ENCODE data around the gene CENPX. TPM values are rescaled to one million over a fixed set of nuclear protein-coding genes. Genes with fewer than 3 reads are reported as not detected.

Gene CENPX
- total RNA-seq, 1 experiment from 2014 or later: 162 TPM

GRCh38 chr17:82017612-82018151 is 5.0 kb downstream of the CENPX start:
- DNase-seq (ENCODE audit: low read depth): no peak
- in situ Hi-C loops (cut with HindIII; ENCODE audit: low pct_unique_long_range_greater_than_20kb, low sequenced_read_pairs): no loop called here

GRCh38 chr17:82016875-82017459 is 5.7 kb downstream of the CENPX start:
- no peak for DNase-seq (ENCODE audit: low read depth)
- in situ Hi-C loops (cut with HindIII; ENCODE audit: low pct_unique_long_range_greater_than_20kb, low sequenced_read_pairs): no loop called here

GRCh38 chr17:82016061-82016874 is 6.4 kb downstream of the CENPX start:
- no peak for DNase-seq (ENCODE audit: low read depth)
- in situ Hi-C loops (cut with HindIII; ENCODE audit: low pct_unique_long_range_greater_than_20kb, low sequenced_read_pairs): no loop called here

- in situ Hi-C loops (cut with HindIII; ENCODE audit: low pct_unique_long_range_greater_than_20kb, low sequenced_read_pairs): no loop called here
- no peak for DNase-seq (ENCODE audit: low read depth)
Observed at GRCh38 chr17:82015311-82015971, 7.2 kb downstream of the CENPX start.

- in situ Hi-C loops (cut with HindIII; ENCODE audit: low pct_unique_long_range_greater_than_20kb, low sequenced_read_pairs): no loop called here
- DNase-seq (ENCODE audit: low read depth): no peak
Observed at GRCh38 chr17:82014971-82015310, 7.7 kb downstream of the CENPX start.

GRCh38 chr17:82014432-82014831 is 8.2 kb downstream of the CENPX start:
- in situ Hi-C loops (cut with HindIII; ENCODE audit: low pct_unique_long_range_greater_than_20kb, low sequenced_read_pairs): no loop called here

GRCh38 chr17:82013772-82014321 is 8.8 kb downstream of the CENPX start:
- in situ Hi-C loops (cut with HindIII; ENCODE audit: low pct_unique_long_range_greater_than_20kb, low sequenced_read_pairs): no loop called here
- DNase-seq (ENCODE audit: low read depth): no peak

More at GRCh38 chr17:82014432-82014831, 8.2 kb downstream of the CENPX start:
- DNase-seq (ENCODE audit: low read depth): no peak

- no peak for DNase-seq (ENCODE audit: low read depth)
- in situ Hi-C loops (cut with HindIII; ENCODE audit: low pct_unique_long_range_greater_than_20kb, low sequenced_read_pairs): no loop called here
Observed at GRCh38 chr17:82013341-82013740, 9.3 kb downstream of the CENPX start.

- DNase-seq (ENCODE audit: low read depth): no peak
- in situ Hi-C loops (cut with HindIII; ENCODE audit: low pct_unique_long_range_greater_than_20kb, low sequenced_read_pairs): no loop called here
Observed at GRCh38 chr17:82012640-82013295, 9.9 kb downstream of the CENPX start.

GRCh38 chr17:82012261-82012639 is 10.4 kb downstream of the CENPX start:
- no peak for DNase-seq (ENCODE audit: low read depth)
- in situ Hi-C loops (cut with HindIII; ENCODE audit: low pct_unique_long_range_greater_than_20kb, low sequenced_read_pairs): no loop called here

GRCh38 chr17:82011617-82012187 is 11.0 kb downstream of the CENPX start:
- in situ Hi-C loops (cut with HindIII; ENCODE audit: low pct_unique_long_range_greater_than_20kb, low sequenced_read_pairs): no loop called here
- no peak for DNase-seq (ENCODE audit: low read depth)

GRCh38 chr17:82010575-82011525 is 11.8 kb downstream of the CENPX start:
- no peak for DNase-seq (ENCODE audit: low read depth)
- in situ Hi-C loops (cut with HindIII; ENCODE audit: low pct_unique_long_range_greater_than_20kb, low sequenced_read_pairs): no loop called here

GRCh38 chr17:82009413-82009812 is 13.3 kb downstream of the CENPX start:
- DNase-seq (ENCODE audit: low read depth): no peak
- in situ Hi-C loops (cut with HindIII; ENCODE audit: low pct_unique_long_range_greater_than_20kb, low sequenced_read_pairs): no loop called here

GRCh38 chr17:82008941-82009405 is 13.7 kb downstream of the CENPX start:
- no peak for DNase-seq (ENCODE audit: low read depth)

GRCh38 chr17:82008258-82008940 is 14.3 kb downstream of the CENPX start:
- in situ Hi-C loops (cut with HindIII; ENCODE audit: low pct_unique_long_range_greater_than_20kb, low sequenced_read_pairs): no loop called here
- DNase-seq (ENCODE audit: low read depth): no peak

More at GRCh38 chr17:82008941-82009405, 13.7 kb downstream of the CENPX start:
- in situ Hi-C loops (cut with HindIII; ENCODE audit: low pct_unique_long_range_greater_than_20kb, low sequenced_read_pairs): no loop called here

- no peak for DNase-seq (ENCODE audit: low read depth)
- in situ Hi-C loops (cut with HindIII; ENCODE audit: low pct_unique_long_range_greater_than_20kb, low sequenced_read_pairs): no loop called here
Observed at GRCh38 chr17:82007495-82008257, 15.0 kb downstream of the CENPX start.
